Gastrocnemius medialis (tissue), 4 donors: Measurements from ENCODE around the gene MLXIP.

Source experiments
- POLR2A ChIP-seq, 2 donors: fragments of 450-650 bp; IDR thresholded peaks; one replicate each; pipeline ENCODE4 v1.6.1; 2017; ENCODE audit warnings: antibody characterized with exemption in 2 of 2, mild to moderate bottlenecking in 2 of 2, moderate library complexity in 2 of 2
- TF ChIP-seq, protein P1 (sequence below), 5 experiments: fragments of 450-650 bp in 3 of 5; fragments of 200-600 bp in 2 of 5; sonication (generic) in 2 of 5; IDR thresholded peaks in 4 of 5; conservative IDR thresholded peaks in 1 of 5; 1 replicate in 4 of 5; 2 replicates in 1 of 5; pipeline ENCODE4 v1.5.1; 2016 to 2019; ENCODE audit warnings: antibody characterized with exemption in 5 of 5, mild to moderate bottlenecking in 3 of 5, moderate library complexity in 3 of 5

DNA sequence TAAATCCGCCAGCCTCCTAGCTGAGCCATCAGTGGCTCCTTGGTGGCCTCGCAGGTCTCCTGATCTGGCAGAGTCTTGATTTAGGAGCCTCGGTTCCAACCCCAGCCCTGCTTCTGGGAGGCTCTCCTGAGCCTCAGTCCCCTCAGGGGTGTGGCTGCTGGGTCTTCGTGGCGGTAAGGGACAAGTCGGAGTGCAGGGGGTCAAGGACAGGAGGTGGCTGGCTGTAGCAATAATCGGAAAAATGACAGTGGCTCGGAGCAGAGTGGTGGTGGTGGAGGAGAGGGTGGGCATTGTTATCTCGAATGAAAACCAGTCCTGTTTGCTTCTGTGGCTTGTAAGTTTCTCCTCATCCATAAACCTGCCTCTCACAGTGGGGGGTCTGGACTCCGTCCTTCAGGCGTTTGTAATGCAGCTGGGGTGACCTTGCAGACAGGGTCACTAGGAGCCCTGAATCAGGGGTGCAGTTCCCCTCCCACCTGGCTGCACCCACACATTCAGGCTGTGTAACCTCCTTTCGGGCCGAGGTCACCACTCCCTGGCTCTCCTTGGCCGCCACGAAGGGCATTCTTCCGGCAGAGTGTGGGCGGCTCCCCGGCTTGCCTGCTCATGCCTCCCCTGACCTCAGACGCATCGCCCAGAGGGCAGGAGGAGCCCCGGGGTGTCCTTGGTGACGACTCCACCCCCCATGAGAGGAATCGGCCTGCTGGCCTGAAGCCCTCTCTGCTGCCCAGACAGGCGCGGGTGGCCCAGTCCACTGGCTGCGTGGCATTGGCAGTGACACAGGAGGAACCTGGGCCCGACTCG, 48.7 kb upstream of the MLXIP start:
- no peak for TF ChIP-seq POLR2A (IDR thresholded peaks at IDR 0.05)
- TF ChIP-seq, protein P1, sequence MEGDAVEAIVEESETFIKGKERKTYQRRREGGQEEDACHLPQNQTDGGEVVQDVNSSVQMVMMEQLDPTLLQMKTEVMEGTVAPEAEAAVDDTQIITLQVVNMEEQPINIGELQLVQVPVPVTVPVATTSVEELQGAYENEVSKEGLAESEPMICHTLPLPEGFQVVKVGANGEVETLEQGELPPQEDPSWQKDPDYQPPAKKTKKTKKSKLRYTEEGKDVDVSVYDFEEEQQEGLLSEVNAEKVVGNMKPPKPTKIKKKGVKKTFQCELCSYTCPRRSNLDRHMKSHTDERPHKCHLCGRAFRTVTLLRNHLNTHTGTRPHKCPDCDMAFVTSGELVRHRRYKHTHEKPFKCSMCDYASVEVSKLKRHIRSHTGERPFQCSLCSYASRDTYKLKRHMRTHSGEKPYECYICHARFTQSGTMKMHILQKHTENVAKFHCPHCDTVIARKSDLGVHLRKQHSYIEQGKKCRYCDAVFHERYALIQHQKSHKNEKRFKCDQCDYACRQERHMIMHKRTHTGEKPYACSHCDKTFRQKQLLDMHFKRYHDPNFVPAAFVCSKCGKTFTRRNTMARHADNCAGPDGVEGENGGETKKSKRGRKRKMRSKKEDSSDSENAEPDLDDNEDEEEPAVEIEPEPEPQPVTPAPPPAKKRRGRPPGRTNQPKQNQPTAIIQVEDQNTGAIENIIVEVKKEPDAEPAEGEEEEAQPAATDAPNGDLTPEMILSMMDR (IDR thresholded peaks at IDR 0.05 in 4 of 5, conservative IDR thresholded peaks at IDR 0.05 in 1 of 5): no peak
